Endodermal cell (in vitro differentiated cells): ENCODE measurements around the gene KCNJ10. TPM values are rescaled to one million over a fixed set of nuclear protein-coding genes. Genes with fewer than 3 reads are reported as not detected.

Experiments
- DNase-seq: peaks from one replicate; pipeline ENCODE4 v3.0.0-alpha.2; 2017
- H3K27ac ChIP-seq: 2 replicates; pipeline ENCODE4 v1.5.1; 2013; ENCODE audit warnings: mild to moderate bottlenecking, low read depth, low read length, moderate library complexity
- H3K27me3 ChIP-seq: 2 replicates; pipeline ENCODE4 v1.6.1; 2013; ENCODE audit warnings: mild to moderate bottlenecking, low read length, moderate library complexity; ENCODE audit not compliant: insufficient read depth, control insufficient read depth, poor library complexity, severe bottlenecking
- H3K36me3 ChIP-seq: 2 replicates; pipeline ENCODE4 v1.7.0; 2013; ENCODE audit warnings: mild to moderate bottlenecking, low read length, moderate library complexity; ENCODE audit not compliant: control insufficient read depth, insufficient read depth
- H3K4me1 ChIP-seq: one replicate; pipeline ENCODE4 v1.7.0; 2013; ENCODE audit warnings: low read length; ENCODE audit not compliant: control insufficient read depth, insufficient read depth
- H3K4me3 ChIP-seq: 2 replicates; pipeline ENCODE4 v1.5.1; 2013; ENCODE audit warnings: mild to moderate bottlenecking, low read length, moderate library complexity
- H3K9ac ChIP-seq: 2 replicates; pipeline ENCODE4 v1.6.1; 2013; ENCODE audit warnings: mild to moderate bottlenecking, low read length, moderate library complexity; ENCODE audit not compliant: poor library complexity, severe bottlenecking; ENCODE audit errors: extremely low read depth
- H3K9me3 ChIP-seq: 2 replicates; pipeline ENCODE4 v1.6.1; 2013; ENCODE audit warnings: mild to moderate bottlenecking, low read length, moderate library complexity; ENCODE audit not compliant: control insufficient read depth
- H3K27ac Mint-ChIP-seq: 2 replicates; pipeline ENCODE4 v1.8.0; 2020; ENCODE audit warnings: mixed read lengths
- H3K27me3 Mint-ChIP-seq: 2 replicates; pipeline ENCODE4 v1.8.0; 2021; ENCODE audit warnings: mild to moderate bottlenecking, mixed read lengths; ENCODE audit not compliant: insufficient read depth
- H3K36me3 Mint-ChIP-seq: 2 replicates; pipeline ENCODE4 v1.8.0; 2020; ENCODE audit warnings: low read depth, mixed read lengths
- H3K4me1 Mint-ChIP-seq: 2 replicates; pipeline ENCODE4 v1.8.0; 2020; ENCODE audit warnings: mixed read lengths
- H3K4me3 Mint-ChIP-seq: 2 replicates; pipeline ENCODE4 v1.8.0; 2020; ENCODE audit warnings: mild to moderate bottlenecking, moderate library complexity, mixed read lengths
- H3K9me3 Mint-ChIP-seq: 2 replicates; pipeline ENCODE4 v1.8.0; 2020; ENCODE audit warnings: mild to moderate bottlenecking, mixed read lengths
- WGBS, 2 experiments: methylation state at CpG; one replicate each; pipeline versions ENCODE4 v1.1.5 to v1.1.7; 2013; ENCODE audit warnings: missing lambda C conversion rate in 2 of 2, mixed read lengths in 1 of 2; ENCODE audit not compliant: insufficient coverage in 1 of 2, insufficient read length in 1 of 2; 5-methylcytosine and 5-hydroxymethylcytosine counted together
- total RNA-seq, 2 donors: library from RNA; stranded (reverse); fragmentation: NEBNext Ultra II Directional in 1 of 2; extraction: Animal tissue kit (Norgen Biotek cat#: 25700) in 1 of 2; gene quantifications; 2 replicates in 1 of 2; 3 replicates in 1 of 2; pipeline ENCODE4 v1.2.1, GENCODE V29; 2021
- TF ChIP-seq, protein P1 (sequence below): fragments of 200-600 bp; sonication (generic); conservative IDR thresholded peaks from 2 replicates; pipeline ENCODE4 v1.5.0; 2021; ENCODE audit warnings: antibody characterized with exemption, mild to moderate bottlenecking

The KCNJ10 gene
- total RNA-seq, 2 donors from 2014 or later: 0.26 TPM; not detected in 1

GRCh38 chr1:160092366-160093068 lies 22.6 kb upstream of the KCNJ10 start:
- Histone ChIP-seq H3K9me3 (no peaks in the 10 kb centered on the region), H3K27me3 (no peaks in the 10 kb centered on the region), H3K27ac (no peak overlapping the region), H3K36me3 (no peaks in the 10 kb centered on the region), H3K4me3 (no peak overlapping the region), H3K4me1 (no peaks in the 10 kb centered on the region), H3K9ac (no peak overlapping the region)
- Mint-ChIP-seq H3K9me3 (no peaks in the 10 kb centered on the region), H3K4me1 (peaks cover 21% of the 10 kb centered on the region), H3K36me3 (peaks cover 14% of the 10 kb centered on the region), H3K4me3 (no peak overlapping the region), H3K27ac (no peak overlapping the region), H3K27me3 (no peaks in the 10 kb centered on the region)
- TF ChIP-seq, protein P1, sequence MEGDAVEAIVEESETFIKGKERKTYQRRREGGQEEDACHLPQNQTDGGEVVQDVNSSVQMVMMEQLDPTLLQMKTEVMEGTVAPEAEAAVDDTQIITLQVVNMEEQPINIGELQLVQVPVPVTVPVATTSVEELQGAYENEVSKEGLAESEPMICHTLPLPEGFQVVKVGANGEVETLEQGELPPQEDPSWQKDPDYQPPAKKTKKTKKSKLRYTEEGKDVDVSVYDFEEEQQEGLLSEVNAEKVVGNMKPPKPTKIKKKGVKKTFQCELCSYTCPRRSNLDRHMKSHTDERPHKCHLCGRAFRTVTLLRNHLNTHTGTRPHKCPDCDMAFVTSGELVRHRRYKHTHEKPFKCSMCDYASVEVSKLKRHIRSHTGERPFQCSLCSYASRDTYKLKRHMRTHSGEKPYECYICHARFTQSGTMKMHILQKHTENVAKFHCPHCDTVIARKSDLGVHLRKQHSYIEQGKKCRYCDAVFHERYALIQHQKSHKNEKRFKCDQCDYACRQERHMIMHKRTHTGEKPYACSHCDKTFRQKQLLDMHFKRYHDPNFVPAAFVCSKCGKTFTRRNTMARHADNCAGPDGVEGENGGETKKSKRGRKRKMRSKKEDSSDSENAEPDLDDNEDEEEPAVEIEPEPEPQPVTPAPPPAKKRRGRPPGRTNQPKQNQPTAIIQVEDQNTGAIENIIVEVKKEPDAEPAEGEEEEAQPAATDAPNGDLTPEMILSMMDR: no peak
- DNase-seq: no peak
- 93 to 99% methylated on average over 12 to 32 of the region's 32 CpGs for WGBS, 2 experiments

GRCh38 chr1:160091666-160092223 lies 21.8 kb upstream of the KCNJ10 start:
- peaks cover 14% of the 10 kb centered on the region for H3K36me3 Mint-ChIP-seq
- TF ChIP-seq, protein P1: no peak
- Histone ChIP-seq H3K4me3 (no peak overlapping the region), H3K4me1 (no peaks in the 10 kb centered on the region), H3K9me3 (no peaks in the 10 kb centered on the region), H3K27me3 (peaks cover 5% of the 10 kb centered on the region), H3K9ac (no peak overlapping the region), H3K36me3 (no peaks in the 10 kb centered on the region), H3K27ac (no peak overlapping the region)
- H3K27ac Mint-ChIP-seq: no peak overlapping the region
- WGBS, 2 experiments: 95 to 100% methylated on average over 1 to 5 of the region's 5 CpGs
- no peaks in the 10 kb centered on the region for H3K9me3 Mint-ChIP-seq
- peaks cover 14% of the 10 kb centered on the region for H3K4me1 Mint-ChIP-seq
- no peak for DNase-seq
- no peak overlapping the region for H3K4me3 Mint-ChIP-seq
- H3K27me3 Mint-ChIP-seq: peaks cover 5% of the 10 kb centered on the region

- Histone ChIP-seq H3K36me3 (no peaks in the 10 kb centered on the region), H3K9ac (no peak overlapping the region), H3K27ac (no peak overlapping the region), H3K4me3 (no peak overlapping the region), H3K4me1 (no peaks in the 10 kb centered on the region), H3K9me3 (no peaks in the 10 kb centered on the region), H3K27me3 (peaks cover 9% of the 10 kb centered on the region)
- Mint-ChIP-seq H3K27me3 (peaks cover 13% of the 10 kb centered on the region), H3K36me3 (peaks cover 14% of the 10 kb centered on the region), H3K9me3 (no peaks in the 10 kb centered on the region), H3K27ac (no peak overlapping the region), H3K4me3 (no peak overlapping the region), H3K4me1 (peaks cover 5% of the 10 kb centered on the region)
- 83 to 89% methylated on average over 3 to 4 of the region's 4 CpGs for WGBS, 2 experiments
- DNase-seq: no peak
- TF ChIP-seq, protein P1: no peak
Measured at GRCh38 chr1:160090760-160091159, 20.8 kb upstream of the KCNJ10 start.
